Measurements from ENCODE around the gene VTA1. TPM values are rescaled to one million over a fixed set of nuclear protein-coding genes. Genes with fewer than 3 reads are reported as not detected.

Gene VTA1
- total RNA-seq, 1 experiment from 2014 or later: 67.8 TPM

DNA sequence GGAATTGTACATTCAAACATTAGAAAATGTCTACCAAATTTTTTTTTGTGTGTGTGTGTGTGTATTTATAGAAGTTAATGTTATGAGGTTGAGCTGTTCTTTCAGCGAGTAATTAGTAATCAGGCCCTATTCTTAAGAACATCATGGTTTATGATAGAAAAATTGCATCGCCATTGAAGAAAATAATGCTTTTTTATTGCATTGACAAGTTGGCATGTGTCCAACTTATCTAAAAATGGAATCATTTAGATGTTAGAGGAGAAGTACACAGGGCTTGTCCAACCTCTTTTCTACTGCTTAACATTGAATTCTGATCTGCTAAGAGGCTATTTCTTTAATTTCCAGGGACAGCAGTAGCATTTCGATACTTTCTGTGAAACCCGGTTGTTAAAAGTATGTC, 93.1 kb downstream of the VTA1 start:
- TF ChIP-seq, protein P1, sequence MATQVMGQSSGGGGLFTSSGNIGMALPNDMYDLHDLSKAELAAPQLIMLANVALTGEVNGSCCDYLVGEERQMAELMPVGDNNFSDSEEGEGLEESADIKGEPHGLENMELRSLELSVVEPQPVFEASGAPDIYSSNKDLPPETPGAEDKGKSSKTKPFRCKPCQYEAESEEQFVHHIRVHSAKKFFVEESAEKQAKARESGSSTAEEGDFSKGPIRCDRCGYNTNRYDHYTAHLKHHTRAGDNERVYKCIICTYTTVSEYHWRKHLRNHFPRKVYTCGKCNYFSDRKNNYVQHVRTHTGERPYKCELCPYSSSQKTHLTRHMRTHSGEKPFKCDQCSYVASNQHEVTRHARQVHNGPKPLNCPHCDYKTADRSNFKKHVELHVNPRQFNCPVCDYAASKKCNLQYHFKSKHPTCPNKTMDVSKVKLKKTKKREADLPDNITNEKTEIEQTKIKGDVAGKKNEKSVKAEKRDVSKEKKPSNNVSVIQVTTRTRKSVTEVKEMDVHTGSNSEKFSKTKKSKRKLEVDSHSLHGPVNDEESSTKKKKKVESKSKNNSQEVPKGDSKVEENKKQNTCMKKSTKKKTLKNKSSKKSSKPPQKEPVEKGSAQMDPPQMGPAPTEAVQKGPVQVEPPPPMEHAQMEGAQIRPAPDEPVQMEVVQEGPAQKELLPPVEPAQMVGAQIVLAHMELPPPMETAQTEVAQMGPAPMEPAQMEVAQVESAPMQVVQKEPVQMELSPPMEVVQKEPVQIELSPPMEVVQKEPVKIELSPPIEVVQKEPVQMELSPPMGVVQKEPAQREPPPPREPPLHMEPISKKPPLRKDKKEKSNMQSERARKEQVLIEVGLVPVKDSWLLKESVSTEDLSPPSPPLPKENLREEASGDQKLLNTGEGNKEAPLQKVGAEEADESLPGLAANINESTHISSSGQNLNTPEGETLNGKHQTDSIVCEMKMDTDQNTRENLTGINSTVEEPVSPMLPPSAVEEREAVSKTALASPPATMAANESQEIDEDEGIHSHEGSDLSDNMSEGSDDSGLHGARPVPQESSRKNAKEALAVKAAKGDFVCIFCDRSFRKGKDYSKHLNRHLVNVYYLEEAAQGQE (IDR thresholded peaks at IDR 0.05; ENCODE audit: low read depth): no peak
- TF ChIP-seq ZNF274 (IDR thresholded peaks at IDR 0.05; ENCODE audit: low read depth, low read length): no peak
- no peak for TF ChIP-seq EGR1 (IDR thresholded peaks at IDR 0.05; ENCODE audit: low read depth)
- no peak for TF ChIP-seq ELF1 (IDR thresholded peaks at IDR 0.05; ENCODE audit: borderline replicate concordance, low read depth)
- no peak for TF ChIP-seq JUND (IDR thresholded peaks at IDR 0.05)
- no peak for TF ChIP-seq SRF (IDR thresholded peaks at IDR 0.05; ENCODE audit: low read depth)
- no peak for TF ChIP-seq EZH2phosphoT487 (IDR thresholded peaks at IDR 0.05; ENCODE audit: borderline replicate concordance)
- no peak for TF ChIP-seq SIN3A (IDR thresholded peaks at IDR 0.05; ENCODE audit: low read depth)
- no peak for TF ChIP-seq YY1 (IDR thresholded peaks at IDR 0.05; ENCODE audit: extremely low read depth, insufficient replicate concordance, low read depth, low read length)
- TF ChIP-seq MAX (IDR thresholded peaks at IDR 0.05): no peak
- no peak for TF ChIP-seq CEBPB (IDR thresholded peaks at IDR 0.05; ENCODE audit: low read depth)
- TF ChIP-seq POLR2AphosphoS5 (IDR thresholded peaks at IDR 0.05; ENCODE audit: low read depth, low read length): no peak
- TF ChIP-seq SP1 (IDR thresholded peaks at IDR 0.05; ENCODE audit: low read depth): no peak
- TF ChIP-seq, protein P2, sequence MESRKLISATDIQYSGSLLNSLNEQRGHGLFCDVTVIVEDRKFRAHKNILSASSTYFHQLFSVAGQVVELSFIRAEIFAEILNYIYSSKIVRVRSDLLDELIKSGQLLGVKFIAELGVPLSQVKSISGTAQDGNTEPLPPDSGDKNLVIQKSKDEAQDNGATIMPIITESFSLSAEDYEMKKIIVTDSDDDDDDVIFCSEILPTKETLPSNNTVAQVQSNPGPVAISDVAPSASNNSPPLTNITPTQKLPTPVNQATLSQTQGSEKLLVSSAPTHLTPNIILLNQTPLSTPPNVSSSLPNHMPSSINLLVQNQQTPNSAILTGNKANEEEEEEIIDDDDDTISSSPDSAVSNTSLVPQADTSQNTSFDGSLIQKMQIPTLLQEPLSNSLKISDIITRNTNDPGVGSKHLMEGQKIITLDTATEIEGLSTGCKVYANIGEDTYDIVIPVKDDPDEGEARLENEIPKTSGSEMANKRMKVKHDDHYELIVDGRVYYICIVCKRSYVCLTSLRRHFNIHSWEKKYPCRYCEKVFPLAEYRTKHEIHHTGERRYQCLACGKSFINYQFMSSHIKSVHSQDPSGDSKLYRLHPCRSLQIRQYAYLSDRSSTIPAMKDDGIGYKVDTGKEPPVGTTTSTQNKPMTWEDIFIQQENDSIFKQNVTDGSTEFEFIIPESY (IDR thresholded peaks at IDR 0.05; ENCODE audit: extremely low read depth, insufficient replicate concordance, low read length): no peak
- TF ChIP-seq EZH2 (IDR thresholded peaks at IDR 0.05): no peak
- no peak for TF ChIP-seq CBX3 (IDR thresholded peaks at IDR 0.05; ENCODE audit: low read depth)
- TF ChIP-seq RAD21 (IDR thresholded peaks at IDR 0.05; ENCODE audit: low read depth): no peak
- Histone ChIP-seq H4K20me1 (ENCODE audit: insufficient read depth) (no peaks in the 10 kb centered on the region), H3K79me2 (ENCODE audit: insufficient read depth, low read length) (no peaks in the 10 kb centered on the region), H2AFZ (ENCODE audit: low read depth, low read length, poor library complexity, severe bottlenecking) (no peak overlapping the region), H3K4me1 (ENCODE audit: control insufficient read depth in 1 of 2, insufficient read depth in 2 of 2, low read length in 2 of 2) (no peaks in the 10 kb centered on the region), H3K27me3 (ENCODE audit: insufficient read depth, low read length) (no peaks in the 10 kb centered on the region), H3K27ac (ENCODE audit: low read depth, low read length) (no peak overlapping the region), H3K4me3 (replicated peaks in 1 of 2; ENCODE audit: low read depth in 1 of 2, low read length in 2 of 2) (no peak overlapping the region), H3K9me2 (ENCODE audit: insufficient read depth) (no peaks in the 10 kb centered on the region), H3K4me2 (ENCODE audit: low read length) (no peak overlapping the region), H3K36me3 (ENCODE audit: control insufficient read depth in 1 of 2, insufficient read depth in 2 of 2, low read length in 2 of 2) (no peaks in the 10 kb centered on the region), H3K9ac (ENCODE audit: low read length) (no peak overlapping the region), H3K9me3 (ENCODE audit: control insufficient read depth in 1 of 2, insufficient read depth in 1 of 2, low read depth in 1 of 2, low read length in 2 of 2) (no peaks in the 10 kb centered on the region)
- DNase-seq (ENCODE audit: low read depth, low spot score) (no peak), ATAC-seq (no peak)
- ChIA-PET POLR2A (no interaction called here), CTCF (no interaction called here), RAD21 (ENCODE audit: low non-redundant PET in 1 of 2, low total read pairs in 2 of 2, uncharacterized antibody in 2 of 2, unreplicated experiment in 2 of 2) (no interaction called here)
- no TSS peak for BruUV-seq (replicated peaks)
- intact Hi-C loops (cut with micrococcal nuclease): no loop called here

Data from HCT116 (cell line).